ENCODE data around the gene SBF2. TPM values are rescaled to one million over a fixed set of nuclear protein-coding genes. Genes with fewer than 3 reads are reported as not detected.

Gene SBF2
- total and polyA plus RNA-seq, 2 donors (not counting 1 experiment from before 2014, with no cell fraction given) = 5.6 to 17.7 TPM

GRCh38 chr11:10317151-10317755, 23.2 kb upstream of the SBF2 start:
- intact Hi-C loops (cut with micrococcal nuclease) = loop anchor here (1.0 to 5.0 kb wide), 2 partner anchors 9 to 700 kb away; no protein-coding TSS in a partner anchor
- POLR2A ChIA-PET = interaction anchor here (0.5 to 1.2 kb wide), 6 partner anchors 10 to 651 kb away, joined by 3 to 6 read pairs (median 4); no protein-coding TSS in a partner anchor
- no peak overlapping the region for H3K4me3 ChIP-seq (ENCODE audit: control extremely low read depth in 1 of 5, extremely low read depth in 1 of 5, insufficient read depth in 1 of 5, low read depth in 2 of 5, low read length in 4 of 5)
- Mint-ChIP-seq H3K4me1 (peaks cover 35% of the 10 kb centered on the region), H3K27ac (peak overlapping the region; percentile 86), H3K4me3 (peak overlapping the region; percentile 59), H3K9me3 (ENCODE audit: insufficient read depth) (no peaks in the 10 kb centered on the region), H3K27me3 (peaks cover 3% of the 10 kb centered on the region)
- no peak for TF ChIP-seq EZH2 (IDR thresholded peaks at IDR 0.05; ENCODE audit: borderline replicate concordance, insufficient read depth, low read depth, low read length, poor library complexity, severe bottlenecking)
- TF ChIP-seq, protein P1, sequence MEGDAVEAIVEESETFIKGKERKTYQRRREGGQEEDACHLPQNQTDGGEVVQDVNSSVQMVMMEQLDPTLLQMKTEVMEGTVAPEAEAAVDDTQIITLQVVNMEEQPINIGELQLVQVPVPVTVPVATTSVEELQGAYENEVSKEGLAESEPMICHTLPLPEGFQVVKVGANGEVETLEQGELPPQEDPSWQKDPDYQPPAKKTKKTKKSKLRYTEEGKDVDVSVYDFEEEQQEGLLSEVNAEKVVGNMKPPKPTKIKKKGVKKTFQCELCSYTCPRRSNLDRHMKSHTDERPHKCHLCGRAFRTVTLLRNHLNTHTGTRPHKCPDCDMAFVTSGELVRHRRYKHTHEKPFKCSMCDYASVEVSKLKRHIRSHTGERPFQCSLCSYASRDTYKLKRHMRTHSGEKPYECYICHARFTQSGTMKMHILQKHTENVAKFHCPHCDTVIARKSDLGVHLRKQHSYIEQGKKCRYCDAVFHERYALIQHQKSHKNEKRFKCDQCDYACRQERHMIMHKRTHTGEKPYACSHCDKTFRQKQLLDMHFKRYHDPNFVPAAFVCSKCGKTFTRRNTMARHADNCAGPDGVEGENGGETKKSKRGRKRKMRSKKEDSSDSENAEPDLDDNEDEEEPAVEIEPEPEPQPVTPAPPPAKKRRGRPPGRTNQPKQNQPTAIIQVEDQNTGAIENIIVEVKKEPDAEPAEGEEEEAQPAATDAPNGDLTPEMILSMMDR (IDR thresholded peaks at IDR 0.05) = no peak
- DNase-seq (no peak), ATAC-seq (ENCODE audit: low read depth) (no peak)
- no peaks in the 10 kb centered on the region for H3K27me3 ChIP-seq (replicated peaks in 1 of 4; ENCODE audit: control extremely low read depth in 1 of 4, control insufficient read depth in 3 of 4, insufficient read depth in 4 of 4, low read length in 3 of 4)
- no peak overlapping the region for H3K9ac ChIP-seq (ENCODE audit: low read length)
- no peaks in the 10 kb centered on the region for H4K20me1 ChIP-seq (ENCODE audit: control insufficient read depth, insufficient read depth, low read length, poor library complexity, severe bottlenecking)
- no peaks in the 10 kb centered on the region for H3K36me3 ChIP-seq (replicated peaks in 1 of 2; ENCODE audit: control extremely low read depth in 1 of 2, control insufficient read depth in 1 of 2, extremely low read depth in 1 of 2, insufficient read depth in 2 of 2, low read length in 1 of 2)
- H3K4me1 ChIP-seq (ENCODE audit: control insufficient read depth in 2 of 2, insufficient read depth in 2 of 2, low read length in 2 of 2) = peaks cover 25 to 26% of the 10 kb centered on the region in 2 donors
- CTCF ChIA-PET = interaction anchor here (0.9 to 7.0 kb wide), 8 partner anchors 12 to 707 kb away, joined by 3 to 100 read pairs (median 6); partner anchors contain the start of gene ADM
- no peaks in the 10 kb centered on the region for H3K79me2 ChIP-seq (ENCODE audit: control insufficient read depth, insufficient read depth, low read length)
- 83% methylated on average over 3 of the region's 4 CpGs for WGBS (ENCODE audit: insufficient coverage)
- no peak overlapping the region for H2AFZ ChIP-seq (ENCODE audit: insufficient read depth, low read depth, low read length, poor library complexity, severe bottlenecking)
- H3K4me2 ChIP-seq (replicated peaks; ENCODE audit: low read depth, low read length, poor library complexity, severe bottlenecking) = peak overlapping the region; percentile 37
- no peak overlapping the region for H3K27ac ChIP-seq (ENCODE audit: low read length in 2 of 2)
- H3K9me3 ChIP-seq (ENCODE audit: control extremely low read depth in 1 of 3, control insufficient read depth in 2 of 3, insufficient read depth in 1 of 3, low read length in 2 of 3) = no peaks in the 10 kb centered on the region

DNA sequence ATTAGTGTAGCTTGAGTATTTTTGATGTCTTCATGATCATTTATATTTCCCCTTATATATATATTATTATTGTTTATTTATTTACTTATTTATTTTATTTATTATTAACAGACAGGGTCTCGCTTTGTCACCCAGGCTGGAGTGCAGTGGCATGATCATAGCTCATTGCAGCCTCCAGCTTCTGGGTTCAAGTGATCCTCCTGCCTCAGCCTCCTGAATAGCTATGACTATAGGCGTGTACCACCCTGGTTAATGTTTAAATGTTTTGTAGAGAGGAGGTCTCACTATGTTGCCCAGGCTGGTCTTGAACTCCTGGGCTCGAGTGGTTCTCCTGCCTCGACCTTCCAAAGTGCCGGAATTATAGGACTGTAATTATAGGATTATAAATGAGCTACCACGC, 21.1 kb upstream of the SBF2 start:
- H4K20me1 ChIP-seq (ENCODE audit: control insufficient read depth, insufficient read depth, low read length, poor library complexity, severe bottlenecking) = no peaks in the 10 kb centered on the region
- no peaks in the 10 kb centered on the region for H3K27me3 ChIP-seq (replicated peaks in 1 of 4; ENCODE audit: control extremely low read depth in 1 of 4, control insufficient read depth in 3 of 4, insufficient read depth in 4 of 4, low read length in 3 of 4)
- intact Hi-C loops (cut with micrococcal nuclease) = loop anchor here (5.0 kb wide), 1 partner anchor 698 kb away; no protein-coding TSS in a partner anchor
- ATAC-seq (ENCODE audit: low read depth) = no peak
- H3K27ac ChIP-seq (ENCODE audit: low read length in 2 of 2) = no peak overlapping the region
- Mint-ChIP-seq H3K9me3 (ENCODE audit: insufficient read depth) (no peaks in the 10 kb centered on the region), H3K4me1 (peaks cover 35% of the 10 kb centered on the region), H3K27me3 (peaks cover 9% of the 10 kb centered on the region), H3K27ac (no peak overlapping the region), H3K4me3 (no peak overlapping the region)
- peaks cover 0 to 4% (median 0%) of the 10 kb centered on the region in 3 donors for H3K9me3 ChIP-seq (ENCODE audit: control extremely low read depth in 1 of 3, control insufficient read depth in 2 of 3, insufficient read depth in 1 of 3, low read length in 2 of 3)
- ChIA-PET POLR2A (interaction anchor here (1.5 to 1.7 kb wide), 2 partner anchors 10 to 11 kb away, joined by 3 to 7 read pairs; no protein-coding TSS in a partner anchor), CTCF (interaction anchor here (1.4 to 7.0 kb wide), 4 partner anchors 10 to 557 kb away, joined by 3 to 100 read pairs (median 6); partner anchors contain the start of gene ADM)
- peak overlapping the region; percentile 34 for H3K4me2 ChIP-seq (replicated peaks; ENCODE audit: low read depth, low read length, poor library complexity, severe bottlenecking)
- no peaks in the 10 kb centered on the region for H3K36me3 ChIP-seq (replicated peaks in 1 of 2; ENCODE audit: control extremely low read depth in 1 of 2, control insufficient read depth in 1 of 2, extremely low read depth in 1 of 2, insufficient read depth in 2 of 2, low read length in 1 of 2)
- H3K4me3 ChIP-seq (ENCODE audit: control extremely low read depth in 1 of 5, extremely low read depth in 1 of 5, insufficient read depth in 1 of 5, low read depth in 2 of 5, low read length in 4 of 5) = no peak overlapping the region
- DNase-seq = no peak
- H2AFZ ChIP-seq (ENCODE audit: insufficient read depth, low read depth, low read length, poor library complexity, severe bottlenecking) = no peak overlapping the region
- no peak for TF ChIP-seq EZH2 (IDR thresholded peaks at IDR 0.05; ENCODE audit: borderline replicate concordance, insufficient read depth, low read depth, low read length, poor library complexity, severe bottlenecking)
- TF ChIP-seq, protein P1 (IDR thresholded peaks at IDR 0.05) = no peak
- H3K79me2 ChIP-seq (ENCODE audit: control insufficient read depth, insufficient read depth, low read length) = no peaks in the 10 kb centered on the region
- WGBS (ENCODE audit: insufficient coverage) = 100% methylated on average over 2 of the region's 6 CpGs
- H3K4me1 ChIP-seq (ENCODE audit: control insufficient read depth in 2 of 2, insufficient read depth in 2 of 2, low read length in 2 of 2) = peaks cover 25 to 26% of the 10 kb centered on the region in 2 donors
- H3K9ac ChIP-seq (ENCODE audit: low read length) = no peak overlapping the region

Measured in B cell (primary cell).